ENCODE results near the gene SYT6.

SYT6 gene

GRCh38 chr1:114122941-114123618, 30.6 kb downstream of the SYT6 start:
- DNase-seq, result no peak
- no peaks in the 10 kb centered on the region for H3K36me3 Mint-ChIP-seq
- H3K4me1 Mint-ChIP-seq, result peaks cover 0 to 5% of the 10 kb centered on the region in 2 donors

DNA sequence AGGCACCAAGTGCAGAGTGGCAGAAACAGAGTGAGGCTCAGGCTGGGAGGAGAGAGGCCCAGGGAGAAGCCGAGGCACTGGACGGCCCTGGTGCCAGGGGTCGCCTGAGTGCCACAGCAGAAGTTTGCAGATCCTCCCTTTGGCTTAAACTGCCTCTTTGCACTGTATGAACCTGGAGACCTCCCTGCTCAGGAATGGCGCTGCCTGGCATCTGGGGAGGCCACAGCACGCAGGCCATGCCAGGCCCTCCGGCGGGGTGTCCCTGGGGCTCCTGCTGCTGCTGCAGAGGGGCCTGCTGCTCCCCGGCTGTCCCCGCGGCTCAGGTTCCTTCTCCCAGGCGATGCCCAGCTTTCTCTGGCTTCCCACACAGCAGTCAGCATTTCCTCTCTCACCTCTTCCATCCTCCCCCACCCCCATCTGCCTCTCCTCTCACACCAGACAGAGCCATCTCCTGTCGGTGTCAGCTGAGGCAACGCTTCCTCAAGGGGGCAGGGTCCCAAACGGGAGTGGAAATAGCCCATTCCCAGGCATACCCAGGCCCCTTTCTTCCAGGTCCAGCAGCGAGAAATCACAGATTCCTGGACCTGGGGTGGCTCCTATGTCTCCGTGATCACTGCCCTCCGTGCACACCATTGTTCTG, 35.2 kb downstream of the SYT6 start:
- DNase-seq (no peak), ATAC-seq (replicated peaks) (no peak)
- Mint-ChIP-seq H3K27me3 (no peaks in the 10 kb centered on the region), H3K4me1 (peaks cover 6 to 8% of the 10 kb centered on the region in 2 donors), H3K27ac (no peak overlapping the region), H3K36me3 (no peaks in the 10 kb centered on the region), H3K4me3 (no peak overlapping the region), H3K9me3 (no peaks in the 10 kb centered on the region)

More at GRCh38 chr1:114122941-114123618, 30.6 kb downstream of the SYT6 start:
- H3K27ac Mint-ChIP-seq, result no peak overlapping the region
- peaks cover 0 to 4% of the 10 kb centered on the region in 2 donors for H3K27me3 Mint-ChIP-seq
- no peak for ATAC-seq (replicated peaks)
- H3K9me3 Mint-ChIP-seq, result no peaks in the 10 kb centered on the region
- no peak overlapping the region for H3K4me3 Mint-ChIP-seq

GRCh38 chr1:114117654-114118053, 36.0 kb downstream of the SYT6 start:
- peaks cover 7 to 10% of the 10 kb centered on the region in 2 donors for H3K4me1 Mint-ChIP-seq
- H3K9me3 Mint-ChIP-seq, result no peaks in the 10 kb centered on the region
- DNase-seq (no peak), ATAC-seq (replicated peaks) (no peak)
- no peaks in the 10 kb centered on the region for H3K36me3 Mint-ChIP-seq
- H3K27ac Mint-ChIP-seq, result no peak overlapping the region
- no peak overlapping the region for H3K4me3 Mint-ChIP-seq
- no peaks in the 10 kb centered on the region for H3K27me3 Mint-ChIP-seq

- no peaks in the 10 kb centered on the region for H3K27me3 Mint-ChIP-seq
- no peak overlapping the region for H3K27ac Mint-ChIP-seq
- H3K36me3 Mint-ChIP-seq, result no peaks in the 10 kb centered on the region
- ATAC-seq (replicated peaks), result no peak
- H3K4me1 Mint-ChIP-seq, result peaks cover 7 to 10% of the 10 kb centered on the region in 2 donors
- H3K4me3 Mint-ChIP-seq, result no peak overlapping the region
- H3K9me3 Mint-ChIP-seq, result no peaks in the 10 kb centered on the region
- no peak for DNase-seq
Observed at GRCh38 chr1:114116086-114116485, 37.6 kb downstream of the SYT6 start.

GRCh38 chr1:114114185-114115094, 39.2 kb downstream of the SYT6 start:
- Mint-ChIP-seq H3K9me3 (no peaks in the 10 kb centered on the region), H3K4me3 (no peak overlapping the region), H3K27me3 (no peaks in the 10 kb centered on the region), H3K27ac (peak overlapping the region; percentile 52), H3K36me3 (no peaks in the 10 kb centered on the region), H3K4me1 (peaks cover 7 to 10% of the 10 kb centered on the region in 2 donors)
- no peak for DNase-seq
- ATAC-seq (replicated peaks), result peak in 1 of 2 donors; percentile 10

GRCh38 chr1:114113411-114114184, 40.1 kb downstream of the SYT6 start:
- DNase-seq, result no peak
- H3K9me3 Mint-ChIP-seq, result no peaks in the 10 kb centered on the region
- H3K36me3 Mint-ChIP-seq, result no peaks in the 10 kb centered on the region
- H3K27me3 Mint-ChIP-seq, result no peaks in the 10 kb centered on the region
- peak overlapping the region; percentile 52 for H3K27ac Mint-ChIP-seq
- H3K4me3 Mint-ChIP-seq, result no peak overlapping the region
- ATAC-seq (replicated peaks), result peak in 1 of 2 donors; percentile 10
- H3K4me1 Mint-ChIP-seq, result peaks cover 7 to 10% of the 10 kb centered on the region in 2 donors

- Mint-ChIP-seq H3K36me3 (no peaks in the 10 kb centered on the region), H3K27ac (no peak overlapping the region), H3K27me3 (no peaks in the 10 kb centered on the region), H3K4me3 (no peak overlapping the region), H3K4me1 (peaks cover 7 to 10% of the 10 kb centered on the region in 2 donors), H3K9me3 (no peaks in the 10 kb centered on the region)
- ATAC-seq (replicated peaks) (no peak), DNase-seq (no peak)
Observed at GRCh38 chr1:114112775-114113174, 40.9 kb downstream of the SYT6 start.

GRCh38 chr1:114111731-114112641, 41.7 kb downstream of the SYT6 start:
- H3K27me3 Mint-ChIP-seq, result no peaks in the 10 kb centered on the region
- peaks cover 7 to 10% of the 10 kb centered on the region in 2 donors for H3K4me1 Mint-ChIP-seq
- no peaks in the 10 kb centered on the region for H3K9me3 Mint-ChIP-seq
- H3K36me3 Mint-ChIP-seq, result no peaks in the 10 kb centered on the region
- ATAC-seq (replicated peaks) (no peak), DNase-seq (no peak)
- H3K27ac Mint-ChIP-seq, result no peak overlapping the region
- H3K4me3 Mint-ChIP-seq, result no peak overlapping the region

GRCh38 chr1:114109981-114110380, 43.7 kb downstream of the SYT6 start:
- no peak overlapping the region for H3K4me3 Mint-ChIP-seq
- H3K27me3 Mint-ChIP-seq, result no peaks in the 10 kb centered on the region
- no peaks in the 10 kb centered on the region for H3K9me3 Mint-ChIP-seq
- no peaks in the 10 kb centered on the region for H3K36me3 Mint-ChIP-seq
- no peak for ATAC-seq (replicated peaks)
- H3K4me1 Mint-ChIP-seq, result peaks cover 7 to 10% of the 10 kb centered on the region in 2 donors
- H3K27ac Mint-ChIP-seq, result no peak overlapping the region
- no peak for DNase-seq

- peak; percentile 38 to 54 for ATAC-seq (replicated peaks)
- peaks cover 5 to 6% of the 10 kb centered on the region in 2 donors for H3K27me3 Mint-ChIP-seq
- H3K27ac Mint-ChIP-seq, result no peak overlapping the region
- no peaks in the 10 kb centered on the region for H3K36me3 Mint-ChIP-seq
- H3K4me1 Mint-ChIP-seq, result peaks cover 4 to 6% of the 10 kb centered on the region in 2 donors
- DNase-seq, result no peak
- H3K9me3 Mint-ChIP-seq, result no peaks in the 10 kb centered on the region
- no peak overlapping the region for H3K4me3 Mint-ChIP-seq
Observed at GRCh38 chr1:114108751-114109255, 44.9 kb downstream of the SYT6 start.

- Mint-ChIP-seq H3K27me3 (peaks cover 5 to 6% of the 10 kb centered on the region in 2 donors), H3K4me3 (no peak overlapping the region), H3K27ac (no peak overlapping the region), H3K36me3 (no peaks in the 10 kb centered on the region), H3K9me3 (no peaks in the 10 kb centered on the region), H3K4me1 (no peaks in the 10 kb centered on the region)
- DNase-seq (no peak), ATAC-seq (replicated peaks) (no peak)
Observed at GRCh38 chr1:114107474-114108435, 45.9 kb downstream of the SYT6 start.

DNA sequence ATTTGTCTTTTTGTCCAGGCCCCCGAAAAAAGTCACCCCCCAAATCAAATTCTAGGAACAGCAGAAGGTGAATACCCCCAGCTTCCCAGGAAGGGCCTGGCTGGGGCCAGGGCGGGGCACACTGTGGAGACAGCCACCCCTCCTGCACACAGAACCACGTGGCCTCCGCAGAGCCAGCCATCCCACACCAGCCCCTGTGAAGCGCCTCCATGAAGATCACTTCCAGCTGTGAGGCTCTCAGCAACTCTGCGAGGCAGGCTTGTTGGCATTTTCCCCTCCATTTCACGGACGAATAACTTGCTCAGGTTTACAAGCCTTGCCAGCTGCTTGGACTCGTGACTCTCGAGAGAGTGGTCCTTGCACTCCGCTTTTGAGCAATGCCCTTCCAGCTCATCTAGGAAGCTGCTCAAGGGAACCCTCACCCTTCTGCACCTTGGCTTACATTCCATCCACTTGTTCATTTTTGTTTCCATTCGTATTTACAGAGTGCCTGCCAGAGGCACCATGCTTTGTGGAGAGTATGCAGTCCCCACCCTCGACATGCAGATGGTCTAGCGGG, 48.2 kb downstream of the SYT6 start:
- Mint-ChIP-seq H3K4me3 (no peak overlapping the region), H3K36me3 (no peaks in the 10 kb centered on the region), H3K27ac (no peak overlapping the region), H3K9me3 (no peaks in the 10 kb centered on the region), H3K4me1 (no peaks in the 10 kb centered on the region), H3K27me3 (peaks cover 5 to 6% of the 10 kb centered on the region in 2 donors)
- no peak for DNase-seq
- ATAC-seq (replicated peaks), result no peak
